ENCODE results near the gene GSK3B.
A peak's percentile ranks its signal among the peaks of the same experiment; 100 is the strongest.
"Not testable (repeated sequence)": the region's sequence is repeated elsewhere in the genome, so short reads cannot be mapped to it uniquely, and the experiment has no call there.

GSK3B gene

GRCh38 chr3:120013481-120013880 is 80.8 kb downstream of the GSK3B start:
- DNase-seq (ENCODE audit: low read depth in 2 of 2) = no peak

- not testable (repeated sequence) for DNase-seq (ENCODE audit: low read depth in 2 of 2)
These were observed 88.5 kb downstream of the GSK3B start for GRCh38 chr3:120005741-120006140.

GRCh38 chr3:120004008-120004498 is 90.2 kb downstream of the GSK3B start:
- peak in 1 of 2 experiments; percentile 13 for DNase-seq (ENCODE audit: low read depth in 2 of 2)

- DNase-seq (ENCODE audit: low read depth in 2 of 2) = no peak
These were observed 96.1 kb downstream of the GSK3B start for GRCh38 chr3:119998166-119998565.

GRCh38 chr3:119990888-119991287 is 103.4 kb downstream of the GSK3B start:
- DNase-seq (ENCODE audit: low read depth in 2 of 2) = no peak

- DNase-seq (ENCODE audit: low read depth in 2 of 2) = no peak
These were observed 104.1 kb downstream of the GSK3B start for GRCh38 chr3:119989981-119990655.

- not testable (repeated sequence) for DNase-seq (ENCODE audit: low read depth in 2 of 2)
These were observed 107.4 kb downstream of the GSK3B start for GRCh38 chr3:119986812-119987211.

GRCh38 chr3:119981386-119981785 is 112.9 kb downstream of the GSK3B start:
- no peak for DNase-seq (ENCODE audit: low read depth in 2 of 2)

GRCh38 chr3:119978554-119979208 is 115.6 kb downstream of the GSK3B start:
- no peak for DNase-seq (ENCODE audit: low read depth in 2 of 2)

- DNase-seq (ENCODE audit: low read depth in 2 of 2) = no peak
These were observed 116.9 kb downstream of the GSK3B start for GRCh38 chr3:119977353-119977752.

- DNase-seq (ENCODE audit: low read depth in 2 of 2) = no peak
These were observed 118.0 kb downstream of the GSK3B start for GRCh38 chr3:119976214-119976613.

- DNase-seq (ENCODE audit: low read depth in 2 of 2) = no peak
These were observed 119.6 kb downstream of the GSK3B start for GRCh38 chr3:119974656-119975055.

- DNase-seq (ENCODE audit: low read depth in 2 of 2) = no peak
These were observed 121.1 kb downstream of the GSK3B start for GRCh38 chr3:119973018-119973646.

- DNase-seq (ENCODE audit: low read depth in 2 of 2) = no peak
These were observed 124.5 kb downstream of the GSK3B start for GRCh38 chr3:119969759-119970158.

GRCh38 chr3:119967353-119968006 is 126.8 kb downstream of the GSK3B start:
- DNase-seq (ENCODE audit: low read depth in 2 of 2) = no peak

- no peak for DNase-seq (ENCODE audit: low read depth in 2 of 2)
These were observed 128.6 kb downstream of the GSK3B start for GRCh38 chr3:119965692-119966091.

GRCh38 chr3:119964294-119964693 is 130.0 kb downstream of the GSK3B start:
- DNase-seq (ENCODE audit: low read depth in 2 of 2) = no peak

GRCh38 chr3:119955972-119956371 is 138.3 kb downstream of the GSK3B start:
- no peak for DNase-seq (ENCODE audit: low read depth in 2 of 2)

- no peak for DNase-seq (ENCODE audit: low read depth in 2 of 2)
These were observed 143.5 kb downstream of the GSK3B start for GRCh38 chr3:119950666-119951325.

GRCh38 chr3:119945291-119945690 is 149.0 kb downstream of the GSK3B start:
- DNase-seq (ENCODE audit: low read depth in 2 of 2) = no peak

- no peak for DNase-seq (ENCODE audit: low read depth in 2 of 2)
These were observed 150.2 kb downstream of the GSK3B start for GRCh38 chr3:119944091-119944490.

- DNase-seq (ENCODE audit: low read depth in 2 of 2) = no peak
These were observed 155.2 kb downstream of the GSK3B start for GRCh38 chr3:119939077-119939476.

Data from stimulated activated CD4-positive, alpha-beta T cell treated with anti-CD3 and anti-CD28 coated beads, Interleukin-12 subunit alpha, Interleukin-12 subunit beta, amount 100 ng/mL, for 24 hours (primary cell).